ENCODE measurements around the gene MYL6.
"Not testable (repeated sequence)": the region's sequence is repeated elsewhere in the genome, so short reads cannot be mapped to it uniquely, and the experiment has no call there.

Gene MYL6

GRCh38 chr12:56189099-56189917, 31.1 kb downstream of the MYL6 start, which contains the start of gene SMARCC2:
Gene SMARCC2 (minus strand): TSS chr12:56189483. CDS start chr12:56189461, 22 bp downstream.
- DNase-seq (ENCODE audit: low spot score): peak; percentile 85

- peak; percentile 77 for DNase-seq (ENCODE audit: low spot score)
These were observed 31.9 kb downstream of the MYL6 start for GRCh38 chr12:56189918-56190694.

DNA sequence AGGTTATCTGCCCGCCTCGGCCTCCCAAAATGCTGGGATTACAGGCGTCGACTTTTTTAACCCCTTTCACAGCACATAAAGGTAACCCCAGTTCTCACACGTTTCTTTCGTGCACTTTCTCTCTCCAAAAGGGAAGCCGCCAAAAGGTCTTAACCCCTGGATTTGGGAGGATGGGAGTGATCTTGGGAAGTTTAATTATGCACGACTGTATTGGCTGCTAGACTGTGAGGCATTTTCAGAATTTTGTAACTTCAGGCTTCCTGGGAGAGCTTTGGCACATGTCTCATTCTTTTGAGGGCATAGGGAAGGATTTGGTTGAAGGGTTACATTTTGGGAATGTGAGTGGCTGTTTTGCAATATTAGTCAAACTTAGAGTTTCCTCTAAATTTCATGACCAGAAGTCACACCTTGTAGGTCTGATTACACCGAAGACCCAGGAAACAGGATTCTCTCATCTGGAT, 32.6 kb downstream of the MYL6 start:
- DNase-seq (ENCODE audit: low spot score): peak; percentile 16

GRCh38 chr12:56192582-56192981, 34.4 kb downstream of the MYL6 start:
- no peak for DNase-seq (ENCODE audit: low spot score)

DNA sequence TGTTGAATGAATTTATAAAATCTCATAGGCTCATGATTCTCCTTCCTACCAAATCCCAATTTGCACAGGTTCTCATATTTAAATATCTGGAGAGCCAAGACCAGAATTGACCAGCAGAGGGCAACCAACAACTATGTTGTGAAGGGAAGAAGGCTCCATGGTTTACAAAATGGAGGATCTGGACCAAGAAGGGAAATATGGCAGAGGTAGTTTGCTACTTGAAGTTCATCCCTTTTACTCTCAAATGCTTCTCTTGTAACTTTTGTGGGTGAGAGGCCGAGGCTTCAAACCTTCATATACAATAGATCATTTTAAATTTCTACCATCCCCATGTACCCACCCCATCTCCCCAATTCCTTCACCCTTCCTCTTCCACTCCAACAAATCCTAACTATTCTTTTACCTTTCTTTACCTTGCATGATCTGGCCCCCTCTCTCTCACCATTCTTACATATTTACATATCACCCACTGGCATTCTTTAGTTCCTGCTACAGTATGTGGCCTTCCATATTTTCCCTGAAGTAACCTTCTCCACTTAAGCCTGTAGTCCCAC, 34.9 kb downstream of the MYL6 start:
- DNase-seq (ENCODE audit: low spot score): peak; percentile 70

DNA sequence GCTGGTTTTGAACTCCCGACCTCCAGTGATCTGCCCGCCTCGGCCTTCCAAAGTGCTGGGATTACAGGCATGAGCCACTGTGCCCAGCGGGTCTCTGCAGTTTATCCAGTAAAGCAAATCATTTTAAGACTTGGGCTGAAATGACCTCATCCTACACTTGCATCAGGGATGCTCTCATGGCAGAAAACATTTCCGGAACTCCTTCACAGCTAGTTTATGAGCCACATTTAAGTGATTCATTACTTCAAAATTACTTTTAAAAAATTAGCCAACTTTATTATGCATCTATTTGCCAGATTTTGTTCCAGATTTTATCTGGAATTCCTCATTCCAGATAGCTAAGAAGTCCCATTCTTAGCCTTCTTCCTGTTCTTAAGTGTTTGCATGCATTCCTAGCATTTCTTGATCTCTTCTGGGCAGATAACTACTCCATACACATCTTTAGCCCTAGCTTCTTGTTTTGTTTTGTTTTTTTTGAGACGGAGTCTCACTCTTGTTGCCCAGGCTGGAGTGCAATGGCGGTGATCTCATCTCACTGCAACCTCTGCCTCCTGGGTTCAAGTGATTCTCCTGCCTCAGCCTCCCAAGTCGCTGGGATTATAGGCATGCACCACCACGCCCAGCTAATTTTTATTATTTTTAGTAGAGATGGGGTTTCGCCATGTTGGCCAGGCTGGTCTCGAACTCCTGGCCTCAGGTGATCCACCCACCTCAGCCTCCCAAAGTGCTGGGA, 38.8 kb downstream of the MYL6 start:
- DNase-seq (ENCODE audit: low spot score): not testable (repeated sequence)

GRCh38 chr12:56197921-56198635, 39.9 kb downstream of the MYL6 start:
- DNase-seq (ENCODE audit: low spot score): no peak

DNA sequence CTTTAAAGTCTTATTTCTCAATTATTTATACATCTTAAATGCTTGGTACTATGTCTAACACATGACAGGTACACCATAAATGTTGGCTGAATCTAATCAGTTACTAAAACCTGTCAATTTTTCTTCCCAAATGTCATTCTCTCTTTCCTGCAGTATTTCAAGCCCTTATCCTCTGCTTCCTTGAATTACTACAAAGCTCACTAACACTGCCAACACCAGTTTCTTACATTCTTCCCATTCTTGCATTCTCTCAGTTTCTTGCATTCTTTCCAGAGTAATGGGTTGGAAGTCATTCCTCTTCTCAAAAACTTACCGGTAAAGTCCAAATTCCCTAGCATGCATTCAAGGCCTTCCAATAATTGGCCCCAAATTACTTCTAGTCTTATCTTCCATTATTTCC, 40.7 kb downstream of the MYL6 start:
- no peak for DNase-seq (ENCODE audit: low spot score)

DNA sequence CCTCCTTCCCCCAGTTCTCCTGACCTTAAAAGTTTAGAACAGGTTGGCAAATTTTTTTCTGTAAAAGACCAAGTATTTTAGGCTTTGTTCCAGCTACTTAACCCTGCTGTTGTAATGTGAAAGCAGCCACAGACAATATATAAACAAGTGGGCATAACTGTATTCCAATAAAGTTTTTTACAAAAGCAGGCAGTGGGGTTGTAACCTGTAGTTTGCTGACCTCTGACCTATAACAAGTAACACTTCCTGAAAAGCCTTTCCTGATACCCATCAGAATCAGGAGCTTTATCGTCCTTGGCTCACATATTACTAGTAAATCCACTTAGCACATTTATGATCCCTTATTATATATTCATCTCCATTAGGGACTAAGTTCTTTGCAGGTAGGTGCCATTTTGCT, 44.2 kb downstream of the MYL6 start:
- no peak for DNase-seq (ENCODE audit: low spot score)

DNA sequence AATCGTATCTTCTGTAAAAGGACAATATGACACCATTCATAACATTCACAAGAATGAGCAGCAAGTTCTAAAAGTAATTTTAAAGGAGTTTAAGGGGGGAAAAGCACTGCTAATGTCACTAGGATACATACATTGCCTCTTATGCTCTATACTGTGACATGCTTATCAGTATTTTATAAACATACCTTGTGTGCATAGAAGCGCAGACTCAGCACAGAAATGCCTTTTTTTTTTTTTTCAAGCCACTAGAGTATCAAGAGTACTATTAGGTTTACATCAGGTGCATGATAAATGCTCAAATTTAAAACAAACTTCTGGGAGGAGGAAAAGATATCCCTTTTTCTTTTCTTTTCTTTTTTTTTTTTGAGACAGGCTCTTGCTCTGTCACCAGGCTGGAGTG, 44.7 kb downstream of the MYL6 start:
- no peak for DNase-seq (ENCODE audit: low spot score)

DNA sequence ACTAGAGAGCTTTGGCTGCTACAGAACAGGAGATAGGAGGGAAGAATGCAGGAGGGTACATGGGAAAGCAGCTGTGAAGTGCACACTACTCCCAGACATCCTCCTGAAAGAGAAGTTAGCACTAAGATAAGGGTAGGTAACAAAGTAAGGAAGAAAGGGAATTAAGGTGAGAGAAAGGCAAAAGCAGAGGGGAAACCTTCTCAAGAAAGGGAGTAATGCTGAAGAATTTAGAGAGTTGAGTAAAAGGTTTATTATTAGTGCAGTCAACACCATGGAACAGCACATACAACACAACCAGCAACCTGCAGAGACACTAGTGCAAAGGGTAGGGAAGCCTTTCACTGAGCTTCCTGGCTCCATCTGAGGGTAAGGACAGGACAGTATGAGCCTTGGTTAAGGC, 46.1 kb downstream of the MYL6 start:
- DNase-seq (ENCODE audit: low spot score): no peak

DNA sequence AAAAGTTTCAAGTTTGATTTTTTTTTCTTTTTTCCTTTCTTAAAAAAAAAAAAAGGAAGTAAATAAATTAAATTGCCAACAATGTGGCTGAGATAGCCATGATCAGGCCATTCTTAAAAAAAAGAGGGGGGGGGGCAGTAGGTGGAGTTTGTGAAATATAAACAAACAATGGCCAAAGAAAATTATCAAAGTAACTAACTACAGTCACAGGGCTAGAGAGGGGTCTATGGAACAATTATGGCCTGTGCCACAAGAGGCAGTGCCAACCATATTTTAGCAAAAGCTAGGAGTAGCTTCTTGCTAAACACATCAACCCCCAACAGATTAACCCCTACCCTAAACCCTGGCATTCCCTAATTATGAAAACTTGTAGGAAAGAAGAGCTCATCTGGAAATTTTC, 47.3 kb downstream of the MYL6 start:
- DNase-seq (ENCODE audit: low spot score): no peak

GRCh38 chr12:56206452-56207166, 48.5 kb downstream of the MYL6 start:
- peak; percentile 78 for DNase-seq (ENCODE audit: low spot score)

GRCh38 chr12:56208006-56208405, 49.8 kb downstream of the MYL6 start:
- DNase-seq (ENCODE audit: low spot score): no peak

All from HuH-7 (cell line).